C4-2B (cell line): ENCODE data around the gene SCG5.

Experiments used
- ZFX ChIP-seq: fragments of 450-650 bp; IDR thresholded peaks from 2 replicates; pipeline ENCODE4 v1.6.1; 2017
- TF ChIP-seq, protein P1 (sequence below): fragments of 450-650 bp; conservative IDR thresholded peaks from 2 replicates; pipeline ENCODE4 v1.5.1; 2017; ENCODE audit warnings: mild to moderate bottlenecking

GRCh38 chr15:32657198-32657883 is 15.8 kb downstream of the SCG5 start:
- TF ChIP-seq, protein P1, sequence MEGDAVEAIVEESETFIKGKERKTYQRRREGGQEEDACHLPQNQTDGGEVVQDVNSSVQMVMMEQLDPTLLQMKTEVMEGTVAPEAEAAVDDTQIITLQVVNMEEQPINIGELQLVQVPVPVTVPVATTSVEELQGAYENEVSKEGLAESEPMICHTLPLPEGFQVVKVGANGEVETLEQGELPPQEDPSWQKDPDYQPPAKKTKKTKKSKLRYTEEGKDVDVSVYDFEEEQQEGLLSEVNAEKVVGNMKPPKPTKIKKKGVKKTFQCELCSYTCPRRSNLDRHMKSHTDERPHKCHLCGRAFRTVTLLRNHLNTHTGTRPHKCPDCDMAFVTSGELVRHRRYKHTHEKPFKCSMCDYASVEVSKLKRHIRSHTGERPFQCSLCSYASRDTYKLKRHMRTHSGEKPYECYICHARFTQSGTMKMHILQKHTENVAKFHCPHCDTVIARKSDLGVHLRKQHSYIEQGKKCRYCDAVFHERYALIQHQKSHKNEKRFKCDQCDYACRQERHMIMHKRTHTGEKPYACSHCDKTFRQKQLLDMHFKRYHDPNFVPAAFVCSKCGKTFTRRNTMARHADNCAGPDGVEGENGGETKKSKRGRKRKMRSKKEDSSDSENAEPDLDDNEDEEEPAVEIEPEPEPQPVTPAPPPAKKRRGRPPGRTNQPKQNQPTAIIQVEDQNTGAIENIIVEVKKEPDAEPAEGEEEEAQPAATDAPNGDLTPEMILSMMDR, result peak; percentile 78
- TF ChIP-seq ZFX, result no peak
